NCI-H510A treated with DMSO at 0.1 percent for 48 hours (cell line): ENCODE measurements around the gene RDM1.

Experiments used
- DNase-seq: peaks from one replicate; lab custom pipeline; 2025; lab: John Stamatoyannopoulos, UW

The RDM1 gene

DNA sequence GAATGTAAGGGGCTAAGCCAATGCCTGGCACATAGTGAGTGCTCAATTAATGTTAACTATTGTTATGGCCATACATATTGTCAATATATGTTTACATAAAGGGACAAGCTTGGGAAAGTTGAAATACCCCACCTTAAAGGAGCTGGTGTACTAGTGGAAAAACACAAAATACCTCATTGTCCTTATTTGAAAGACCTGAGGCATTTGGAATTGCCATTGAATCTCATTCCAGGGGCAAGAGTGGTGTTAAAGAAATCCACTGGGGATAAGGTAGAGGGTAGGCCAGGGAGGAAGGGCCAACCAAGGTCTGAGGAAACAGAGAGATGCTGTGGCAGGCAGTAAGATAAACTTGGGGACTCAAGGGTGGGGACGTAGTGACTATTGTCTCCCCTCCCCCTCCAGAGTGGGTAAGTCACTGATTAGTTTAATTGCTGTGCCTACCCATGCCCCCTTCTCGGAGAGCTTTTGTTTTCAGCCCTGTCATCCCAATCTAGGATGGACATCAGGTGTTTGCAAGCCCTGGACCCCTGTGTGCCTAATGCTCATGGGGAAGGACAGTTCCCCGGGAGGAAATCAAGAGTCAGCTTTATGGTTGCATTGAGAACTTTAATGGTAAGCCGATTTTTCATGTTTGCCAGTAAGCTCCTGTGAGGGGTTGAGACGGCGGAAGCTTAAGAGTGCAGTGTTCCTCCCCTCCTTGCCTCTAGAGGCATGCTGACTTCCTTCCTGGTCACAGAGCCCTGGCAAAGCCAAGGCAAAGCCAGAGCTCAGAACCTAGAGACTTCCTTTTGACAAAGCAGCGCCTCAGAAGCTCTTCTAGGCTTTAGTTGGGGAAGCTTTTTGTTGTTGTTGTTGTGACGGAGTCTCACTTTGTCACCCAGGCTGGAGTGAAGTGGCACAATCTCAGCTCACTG, 59.4 kb downstream of the RDM1 start:
- DNase-seq: no peak

DNA sequence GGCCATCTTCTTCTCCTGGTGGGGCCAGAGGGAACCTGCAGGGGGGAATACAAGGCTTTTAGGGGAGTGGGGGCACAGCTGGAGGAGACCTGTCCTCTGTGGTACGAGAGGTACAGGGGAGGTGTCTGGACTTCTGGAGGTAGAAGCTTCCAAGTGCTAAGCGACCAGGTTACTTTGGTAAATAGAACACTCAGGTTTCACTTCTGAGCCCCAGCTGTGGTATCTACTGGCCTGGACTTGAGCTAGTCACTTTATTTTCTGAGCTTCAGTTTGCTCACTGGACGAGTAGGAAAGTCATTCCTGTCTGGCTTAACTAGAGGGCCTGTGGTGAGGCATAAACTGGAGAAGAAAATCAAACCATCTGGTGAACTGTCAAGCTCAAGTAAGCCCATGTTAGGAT, 61.8 kb downstream of the RDM1 start, which contains the start of gene HEATR9:
Gene HEATR9, minus strand, starts transcription at position 155 of the 400 bp plus-strand sequence. Its CDS starts 149 bp downstream, at position 6.
- DNase-seq: no peak
